GM19193 (cell line): Measurements from ENCODE around the gene MAD1L1.

Experiments used
- POLR2A ChIP-seq: IDR thresholded peaks from 4 replicates; pipeline ENCODE4 v1.6.1; 2011; ENCODE audit not compliant: insufficient read depth, insufficient read length; ENCODE audit errors: extremely low read depth

Gene MAD1L1

DNA sequence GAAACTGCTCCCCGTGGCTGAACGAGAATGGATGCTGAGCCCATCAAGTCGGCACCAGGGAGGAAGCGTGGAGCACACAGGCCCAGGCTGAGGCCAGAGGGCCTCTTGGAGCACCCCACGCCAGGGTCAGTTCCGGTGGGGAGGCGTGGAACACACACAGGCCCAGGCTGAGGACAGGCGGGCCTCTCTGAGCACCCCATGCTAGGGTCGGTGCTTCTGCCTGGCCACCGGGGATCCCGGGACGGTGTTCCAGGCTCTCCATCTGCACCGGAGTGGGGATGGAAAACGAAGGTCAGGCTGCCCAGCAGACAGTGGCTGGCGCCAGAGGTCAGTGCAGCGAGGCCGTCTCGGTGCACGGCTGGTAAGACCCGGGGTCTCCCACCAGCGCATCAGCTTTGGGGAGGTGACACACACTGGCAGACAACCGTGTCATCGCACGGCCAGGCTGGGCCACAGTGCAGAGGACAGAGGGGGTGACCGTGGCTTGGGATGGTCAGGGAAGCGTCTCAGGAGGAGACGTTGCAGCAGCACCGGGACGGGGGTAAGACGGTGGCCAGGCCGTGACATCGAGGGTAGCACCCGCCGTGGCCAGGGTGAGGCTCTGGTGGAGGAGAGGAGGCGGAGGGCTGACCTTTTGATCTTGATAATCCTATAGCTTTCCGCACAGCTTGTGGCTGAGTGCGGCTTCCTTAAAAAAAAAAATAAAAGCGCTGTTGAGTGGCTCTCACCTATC is 358.7 kb downstream of the MAD1L1 start:
- no peak for TF ChIP-seq POLR2A

DNA sequence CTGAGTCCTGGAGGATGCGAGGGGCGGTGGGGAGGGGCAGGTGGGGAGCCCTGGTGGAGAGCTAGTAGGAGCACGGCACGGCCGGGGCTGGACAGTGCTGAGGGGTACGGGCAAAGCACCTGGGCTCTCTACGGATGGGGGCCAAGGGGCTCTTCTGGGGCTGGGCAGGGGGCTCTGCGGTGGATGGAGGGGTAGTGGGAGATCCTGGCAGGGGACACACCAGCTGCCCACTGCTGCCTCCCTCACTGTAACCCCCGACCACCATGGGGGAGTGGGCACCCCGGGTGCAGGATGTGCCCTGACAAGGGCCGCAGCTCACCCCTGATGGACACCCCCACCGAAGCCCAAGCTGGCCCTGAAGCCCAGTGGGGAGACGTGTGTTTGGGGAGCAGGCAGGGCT is 359.3 kb downstream of the MAD1L1 start:
- TF ChIP-seq POLR2A: no peak

DNA sequence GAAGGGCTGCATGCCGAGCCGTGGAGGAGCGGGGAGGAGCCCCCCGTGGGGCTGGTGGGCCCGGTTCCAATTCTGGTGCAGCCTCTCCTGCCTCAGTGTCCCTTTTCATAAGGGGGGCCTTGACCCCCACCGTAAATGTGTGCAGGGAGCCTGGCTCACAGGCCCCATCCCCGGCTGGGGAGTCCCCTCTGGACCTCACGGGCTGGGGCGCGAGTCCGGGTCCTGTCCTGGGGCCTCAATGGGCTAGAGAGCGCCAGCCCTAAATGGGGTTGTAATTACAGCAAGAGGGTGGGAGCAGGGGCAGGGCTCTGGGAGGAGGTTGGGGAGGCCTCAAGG is 359.7 kb downstream of the MAD1L1 start:
- TF ChIP-seq POLR2A: no peak

DNA sequence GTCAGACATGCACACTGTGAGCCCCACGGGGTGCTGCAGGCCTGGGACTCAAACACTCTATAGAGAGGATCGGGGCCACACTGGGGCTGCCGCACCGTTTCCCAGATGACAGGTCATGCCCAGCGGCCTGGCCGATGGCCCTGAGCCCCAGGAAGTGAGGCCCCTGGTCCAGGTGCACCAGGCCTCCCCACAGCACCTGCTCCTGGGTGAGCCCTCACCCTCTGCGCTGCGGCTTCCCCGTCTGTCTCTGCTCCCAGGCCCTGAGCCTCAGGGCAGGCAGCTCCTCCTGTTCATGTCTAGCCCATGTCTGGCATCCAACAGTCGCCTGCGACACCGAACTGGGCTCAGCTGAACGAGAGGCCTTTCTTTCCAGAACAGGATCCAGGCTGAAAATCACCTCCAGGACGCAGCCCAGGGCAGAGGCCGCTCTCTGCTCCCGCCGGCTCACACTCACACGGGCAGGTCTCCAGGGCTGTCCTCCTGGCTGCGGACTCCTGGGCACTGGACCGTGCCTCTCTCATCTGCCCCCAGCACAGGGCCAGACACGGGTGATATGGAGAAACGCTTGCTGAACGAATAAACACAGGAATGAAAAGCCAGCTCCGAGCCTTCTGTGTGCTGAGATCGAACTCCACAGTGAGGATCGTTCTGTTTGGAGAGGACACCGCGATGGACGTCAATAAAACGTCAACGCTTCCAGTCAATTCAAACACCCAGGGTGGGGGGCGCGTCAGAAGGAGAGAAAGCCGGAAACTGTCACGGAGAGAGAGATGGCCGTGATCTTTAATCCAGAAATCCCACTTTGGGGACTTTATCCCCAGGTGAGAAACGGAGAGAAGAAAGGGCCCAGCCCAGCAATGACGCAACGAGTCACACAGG is 360.3 kb downstream of the MAD1L1 start:
- TF ChIP-seq POLR2A: no peak

DNA sequence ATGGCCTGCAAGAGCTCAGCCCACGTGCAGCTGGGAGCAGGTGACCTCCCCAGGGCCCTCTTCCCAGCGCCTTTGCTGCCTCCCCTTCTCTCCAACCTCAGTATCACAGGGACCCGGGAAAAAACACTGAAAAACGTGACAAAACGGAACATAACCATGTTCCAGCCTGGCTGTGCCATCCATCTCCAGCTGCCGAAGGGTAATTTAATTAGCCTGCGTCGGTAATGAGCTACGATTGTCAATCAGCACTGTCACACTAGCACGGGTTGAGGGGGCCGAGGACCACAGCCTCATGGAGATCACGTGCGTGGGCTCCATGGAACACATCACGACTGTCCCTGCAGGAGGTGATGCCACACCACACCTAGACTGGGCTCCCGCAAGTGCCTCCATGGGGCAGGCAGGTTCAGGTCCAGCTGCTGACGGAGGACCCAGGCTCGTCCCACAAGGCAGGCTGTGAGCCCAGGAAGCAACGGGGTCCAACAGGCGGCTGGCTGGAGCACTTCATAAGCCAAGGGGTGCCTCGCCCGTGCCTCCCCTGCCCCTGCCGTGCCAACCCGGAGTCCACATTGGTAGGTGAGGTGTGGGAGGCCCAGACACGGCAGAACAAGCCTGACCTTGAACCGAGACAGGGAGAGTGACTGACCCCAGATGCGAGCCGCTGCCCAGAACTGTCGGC is 363.2 kb downstream of the MAD1L1 start:
- no peak for TF ChIP-seq POLR2A

DNA sequence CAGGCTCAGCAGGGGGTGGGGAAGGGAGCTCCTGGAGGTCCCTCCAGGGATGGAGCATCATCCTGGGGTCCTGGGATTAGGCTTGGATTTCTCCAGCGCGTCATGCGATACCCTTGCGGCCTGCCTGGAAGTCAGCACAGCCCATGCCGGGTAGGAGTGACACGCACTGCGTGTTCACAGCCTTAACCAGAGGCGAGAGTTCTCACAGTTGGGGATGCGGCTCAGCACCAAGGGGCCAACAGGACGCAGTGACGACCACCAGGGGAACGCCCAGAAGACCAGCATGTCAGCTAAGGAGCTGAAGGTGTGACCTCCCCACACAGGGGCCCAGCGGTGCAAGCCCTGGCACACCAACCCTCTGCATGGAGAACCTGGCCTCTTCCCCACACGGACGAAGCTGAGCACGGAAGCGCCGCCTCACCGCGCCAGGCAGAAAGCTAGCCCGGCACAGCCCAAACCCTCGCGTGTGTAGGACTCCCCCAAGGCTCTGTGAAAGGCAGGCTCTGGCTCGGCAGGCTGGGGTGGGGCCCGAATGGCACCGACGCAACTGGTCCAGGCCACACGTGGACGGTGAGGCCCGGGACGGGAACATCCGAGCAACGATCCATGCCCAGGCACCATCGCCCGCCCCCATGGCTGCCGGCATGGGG is 364.1 kb downstream of the MAD1L1 start:
- no peak for TF ChIP-seq POLR2A

DNA sequence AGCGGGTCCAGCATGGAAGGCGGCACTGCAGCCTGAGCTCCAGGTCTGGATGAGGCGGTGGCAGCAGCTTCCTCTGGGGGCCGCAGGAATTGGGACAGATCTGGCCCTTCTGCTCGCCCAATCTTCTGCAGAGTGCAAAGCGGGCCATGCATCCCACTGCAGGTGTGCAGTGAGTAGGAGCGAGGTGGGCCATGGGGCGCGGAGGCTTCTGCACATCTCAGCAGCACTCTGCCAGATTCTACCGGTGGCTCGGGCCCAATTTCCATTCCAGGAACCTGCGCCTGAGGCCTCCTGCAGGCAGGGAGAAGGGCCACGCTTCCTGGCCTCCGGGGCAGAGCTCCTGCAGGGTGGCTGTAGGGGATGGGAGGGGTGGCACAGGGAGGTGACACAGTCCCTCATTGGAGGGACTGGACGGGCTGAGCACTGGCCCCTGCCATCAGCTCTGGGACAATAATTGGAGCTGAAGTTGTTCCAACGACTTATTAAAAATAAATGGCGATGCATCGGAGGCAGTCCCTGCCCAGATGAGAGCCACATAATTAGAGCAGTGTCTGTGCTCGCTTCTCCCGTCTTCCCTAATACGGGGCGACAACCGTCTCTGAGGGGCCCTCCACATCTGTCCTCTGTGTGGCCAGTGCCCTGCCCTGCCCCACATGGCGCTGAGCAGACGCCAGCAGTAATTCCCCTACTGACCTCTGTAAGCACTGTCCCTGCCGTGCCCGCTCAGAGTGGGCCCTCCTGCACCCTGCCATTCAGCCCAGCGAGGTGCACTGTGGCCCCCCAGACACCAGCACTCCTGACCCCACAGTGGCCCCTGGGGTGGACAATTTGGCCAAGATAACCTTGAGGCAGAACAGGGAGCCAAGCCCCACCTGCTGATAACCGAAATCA is 365.1 kb downstream of the MAD1L1 start:
- no peak for TF ChIP-seq POLR2A

DNA sequence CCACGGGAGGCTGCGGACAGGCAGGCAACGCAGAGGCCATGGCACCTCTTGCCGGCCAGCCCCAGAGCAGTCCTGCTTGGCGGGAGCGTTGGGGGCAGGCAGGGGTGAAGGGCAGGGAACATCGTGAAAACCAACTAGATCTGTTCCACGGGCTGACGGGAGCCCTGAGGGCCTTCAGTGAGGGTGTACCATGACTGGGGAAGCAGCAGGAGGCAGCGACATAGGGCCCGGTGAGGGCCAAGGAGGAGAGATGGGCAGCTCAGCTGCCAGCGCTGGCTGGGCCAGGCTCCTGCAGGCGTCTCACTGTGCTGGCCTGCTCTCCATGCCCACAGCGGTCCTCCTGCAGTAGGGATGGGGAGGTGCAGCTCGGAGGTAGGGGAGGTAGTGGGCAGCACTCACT is 366.1 kb downstream of the MAD1L1 start:
- no peak for TF ChIP-seq POLR2A

DNA sequence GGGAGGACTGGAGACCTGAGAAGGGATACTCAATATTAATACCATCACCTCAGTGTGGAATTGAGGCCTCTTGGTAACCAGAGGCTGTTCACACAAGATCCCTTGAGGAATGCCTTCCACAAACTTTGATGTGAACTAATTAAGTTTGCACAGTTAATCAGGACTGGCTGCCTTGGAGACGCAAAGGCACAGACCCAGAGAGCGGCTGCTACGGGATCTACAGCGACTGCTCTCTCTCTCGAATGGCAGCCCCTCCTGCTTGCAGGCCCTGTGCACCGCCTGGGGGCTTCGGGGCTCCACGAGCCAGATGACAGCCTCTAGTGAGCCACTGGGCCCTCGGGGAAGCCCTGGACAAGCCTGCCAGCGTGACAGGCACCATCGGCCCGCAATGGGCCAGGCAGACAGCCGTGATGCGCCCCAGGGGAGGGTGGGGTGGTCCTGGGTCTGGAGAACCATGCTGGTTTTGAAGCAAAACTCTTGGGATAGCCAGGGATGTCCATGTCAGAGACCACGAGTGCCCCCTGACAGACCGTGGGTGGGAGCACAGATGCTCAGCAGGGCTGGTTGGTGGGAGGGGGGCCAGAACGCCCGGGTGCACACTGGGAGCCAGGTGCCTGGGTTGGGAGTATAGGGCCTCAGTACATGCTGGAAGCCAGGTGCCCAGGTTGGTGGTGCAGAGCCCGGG is 367.0 kb downstream of the MAD1L1 start:
- no peak for TF ChIP-seq POLR2A

DNA sequence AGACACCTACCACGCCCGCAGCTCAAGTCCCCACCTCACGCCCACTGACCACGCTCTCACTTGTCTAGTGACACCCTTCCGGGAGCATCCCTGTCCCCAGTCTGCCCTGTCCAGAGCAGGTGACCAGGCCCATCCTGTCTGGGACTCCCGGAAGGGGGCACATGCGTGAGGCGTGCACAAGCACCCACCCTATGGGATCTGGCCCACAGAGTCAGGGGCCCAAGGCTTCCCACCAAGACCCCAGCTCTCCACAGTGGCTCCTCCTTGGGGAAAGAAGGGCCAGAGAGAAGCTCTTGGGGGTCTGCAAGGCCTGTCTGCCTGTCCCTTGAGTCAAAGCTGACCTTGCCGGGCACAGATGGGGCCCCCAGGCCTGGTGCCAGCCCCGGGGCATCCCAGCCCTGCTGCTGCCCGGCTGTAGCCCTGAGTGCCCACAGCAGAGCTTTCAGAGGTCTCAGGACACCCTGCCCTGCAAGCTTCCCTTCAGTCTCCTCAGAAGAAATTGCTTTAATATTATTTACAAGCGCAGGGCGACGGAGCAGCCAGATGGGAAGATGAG is 367.7 kb downstream of the MAD1L1 start:
- TF ChIP-seq POLR2A: no peak

DNA sequence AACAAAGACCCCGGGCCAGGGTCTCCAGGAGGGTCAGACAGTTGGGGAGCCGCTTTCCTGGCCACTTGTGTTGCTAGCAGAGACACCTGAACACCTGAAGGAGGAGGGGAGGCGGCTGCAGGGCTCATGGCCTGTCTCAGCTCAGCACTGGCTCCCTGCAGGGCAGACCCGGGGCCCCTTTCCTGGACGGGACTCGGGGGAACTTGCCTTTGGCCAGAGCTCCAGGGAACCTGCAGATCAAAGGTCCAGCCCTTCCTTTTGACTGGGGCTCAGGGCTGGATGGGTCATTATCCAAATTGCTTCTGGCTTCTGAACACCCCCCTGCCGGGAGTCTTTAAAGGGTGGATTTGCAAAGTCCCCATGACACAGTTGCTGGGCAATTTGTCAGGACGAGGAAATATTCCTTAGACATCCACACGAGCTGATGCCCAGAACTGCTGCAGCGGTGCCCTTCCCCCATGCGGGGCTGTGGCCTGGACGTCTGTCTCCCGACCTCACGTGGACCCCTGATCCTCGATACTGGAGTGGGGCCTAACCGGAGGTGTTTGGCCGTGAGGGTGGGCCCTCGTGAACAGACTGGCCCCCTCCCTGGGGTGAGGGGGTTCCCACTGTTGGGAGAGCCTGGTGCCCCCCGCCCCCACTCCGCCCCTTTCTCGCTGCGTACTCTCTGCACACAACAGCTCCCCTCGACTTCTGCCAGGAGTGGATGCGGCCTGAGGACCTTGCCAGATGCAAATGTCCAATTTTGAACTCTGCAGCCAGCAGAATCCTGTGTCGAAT is 368.4 kb downstream of the MAD1L1 start:
- no peak for TF ChIP-seq POLR2A

DNA sequence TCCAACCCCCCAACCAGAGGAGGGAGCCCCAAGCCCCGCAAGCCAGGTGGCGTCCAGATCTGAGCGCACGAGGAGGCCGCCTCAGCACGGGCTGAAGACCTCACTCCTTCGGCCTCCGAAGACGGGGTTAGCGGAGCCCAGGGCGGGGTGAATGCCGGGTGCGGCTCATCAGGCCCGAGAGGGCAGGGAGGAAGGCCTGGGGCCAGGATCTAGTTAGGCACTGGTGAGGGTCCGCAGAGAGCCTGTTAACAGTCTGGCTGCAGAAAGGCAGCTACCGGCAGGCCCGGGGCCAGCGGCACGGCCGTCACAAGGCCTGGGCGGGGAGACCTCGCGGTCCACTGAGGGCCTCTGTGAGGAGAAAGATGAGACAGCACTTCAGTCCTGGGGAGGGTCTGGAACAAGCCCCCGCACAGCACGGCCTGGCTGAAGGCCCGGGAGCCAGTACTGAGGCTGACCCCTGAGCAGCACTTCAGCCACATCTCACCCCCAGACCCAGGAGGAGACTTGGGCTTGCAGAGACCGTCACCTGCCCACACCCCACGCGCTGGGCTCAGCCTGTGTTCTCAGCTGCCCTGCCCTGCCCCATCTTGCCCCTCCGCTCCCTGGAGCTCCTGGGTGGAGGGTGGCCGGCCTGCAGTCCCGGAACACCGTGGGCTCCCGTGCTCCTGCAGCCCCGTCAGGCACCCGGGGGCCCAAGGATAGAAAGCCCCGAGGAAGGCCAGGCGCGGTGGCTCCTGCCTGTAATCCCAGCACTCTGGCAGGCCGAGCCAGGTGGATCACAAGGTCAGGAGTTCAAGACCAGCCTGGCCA is 369.4 kb downstream of the MAD1L1 start:
- TF ChIP-seq POLR2A: no peak
